Osteoblast (primary cell): ENCODE data around the gene SARDH. TPM values are rescaled to one million over a fixed set of nuclear protein-coding genes. Genes with fewer than 3 reads are reported as not detected.
A peak's percentile ranks its signal among the peaks of the same experiment; 100 is the strongest.

ENCODE experiments used
- DNase-seq: peaks from one replicate; pipeline ENCODE4 v3.0.0; 2011; ENCODE audit warnings: low spot score, mixed read lengths; ENCODE audit not compliant: insufficient read length; ENCODE audit errors: missing footprints
- H2AFZ ChIP-seq: 2 replicates; pipeline ENCODE4 v1.6.0; 2011; ENCODE audit warnings: mild to moderate bottlenecking, low read length
- H3K27ac ChIP-seq: 2 replicates; pipeline ENCODE4 v1.5.1; 2011; ENCODE audit warnings: mild to moderate bottlenecking, low read depth, low read length, moderate library complexity
- H3K27me3 ChIP-seq: 2 replicates; pipeline ENCODE4 v1.6.0; 2012; ENCODE audit warnings: mild to moderate bottlenecking, control low read depth, inconsistent platforms, low read length, moderate library complexity; ENCODE audit not compliant: insufficient read depth
- H3K36me3 ChIP-seq: 2 replicates; pipeline ENCODE4 v1.5.1; 2011; ENCODE audit warnings: mild to moderate bottlenecking, low read length, control low read depth, moderate library complexity; ENCODE audit not compliant: insufficient read depth
- H3K4me1 ChIP-seq: 2 replicates; pipeline ENCODE4 v1.5.1; 2011; ENCODE audit warnings: mild to moderate bottlenecking, low read length, control low read depth, moderate library complexity; ENCODE audit not compliant: insufficient read depth
- H3K4me2 ChIP-seq: 2 replicates; pipeline ENCODE4 v1.6.0; 2011; ENCODE audit warnings: mild to moderate bottlenecking, low read length; ENCODE audit not compliant: insufficient read depth
- H3K4me3 ChIP-seq: fragments of 200-600 bp; sonication (generic); 3 replicates; pipeline ENCODE4 v1.5.1; 2012; ENCODE audit warnings: mild to moderate bottlenecking, low read length, inconsistent platforms; ENCODE audit not compliant: insufficient read depth
- H3K79me2 ChIP-seq: 2 replicates; pipeline ENCODE4 v1.6.0; 2012; ENCODE audit warnings: mild to moderate bottlenecking, low read length, control low read depth, inconsistent platforms; ENCODE audit not compliant: insufficient read depth
- H3K9me3 ChIP-seq: 2 replicates; pipeline ENCODE4 v1.5.1; 2011; ENCODE audit warnings: low read depth, low read length, control low read depth
- H4K20me1 ChIP-seq: 2 replicates; pipeline ENCODE4 v1.6.0; 2012; ENCODE audit warnings: mild to moderate bottlenecking, low read length, control low read depth; ENCODE audit not compliant: insufficient read depth
- total RNA-seq: library from RNA; depleted of rRNA; stranded (reverse); fragments of >200 nt; gene quantifications from 2 replicates; pipeline ENCODE4 v1.2.3, GENCODE V29; 2012
- TF ChIP-seq, protein P1 (sequence below): IDR thresholded peaks from 2 replicates; pipeline ENCODE4 v1.5.1; 2011; ENCODE audit warnings: mild to moderate bottlenecking, low read depth, low read length, moderate library complexity; ENCODE audit errors: extremely low read depth

The SARDH gene
- total RNA-seq, 1 donor = 5.4 TPM

DNA sequence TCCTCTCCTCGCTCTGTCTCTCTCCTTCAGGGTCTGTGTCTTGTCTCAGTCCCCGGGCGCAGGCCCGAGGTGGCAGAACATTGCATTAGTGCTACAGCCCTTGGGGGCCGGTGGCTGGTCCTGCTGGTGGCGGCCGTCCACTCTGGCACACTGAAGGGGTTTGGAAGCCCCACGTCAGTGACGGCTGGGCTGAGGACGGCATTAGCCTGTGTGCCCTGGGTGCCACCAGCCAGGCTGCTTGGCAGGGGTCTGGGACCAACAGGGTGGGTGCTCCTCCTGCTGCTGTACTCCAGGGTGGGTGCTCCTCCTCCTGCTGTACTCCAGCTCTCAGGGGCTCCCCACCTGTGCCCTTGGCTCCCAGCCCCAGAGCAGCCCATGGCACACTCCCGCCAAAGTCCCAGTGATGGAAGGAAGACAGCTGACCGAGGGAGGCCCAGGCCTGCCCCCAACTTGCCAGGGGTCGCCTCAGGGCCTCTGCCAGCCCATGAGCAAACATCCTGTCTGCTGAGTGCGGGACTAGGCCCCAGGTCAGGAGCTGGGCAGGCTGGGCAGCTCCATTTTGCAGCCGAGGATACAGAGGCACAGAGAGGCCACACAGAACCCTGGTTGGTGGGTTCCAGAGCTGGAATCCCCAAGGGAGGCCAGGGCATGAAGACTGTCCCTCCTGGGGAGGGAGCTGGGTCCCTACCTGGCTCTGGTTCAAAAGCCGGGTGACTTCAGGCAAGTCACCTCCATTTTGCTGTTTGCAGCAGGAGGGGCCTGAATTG, 27.3 kb downstream of the SARDH start:
- Histone ChIP-seq H2AFZ (peak overlapping the region; percentile 76), H3K27ac (peak overlapping the region; percentile 80), H3K4me2 (peak overlapping the region; percentile 45), H3K4me3 (no peak overlapping the region), H4K20me1 (no peaks in the 10 kb centered on the region), H3K79me2 (no peaks in the 10 kb centered on the region), H3K9me3 (no peaks in the 10 kb centered on the region), H3K27me3 (no peaks in the 10 kb centered on the region), H3K4me1 (peaks cover 47% of the 10 kb centered on the region), H3K36me3 (no peaks in the 10 kb centered on the region)
- peak; percentile 60 for DNase-seq
- TF ChIP-seq, protein P1, sequence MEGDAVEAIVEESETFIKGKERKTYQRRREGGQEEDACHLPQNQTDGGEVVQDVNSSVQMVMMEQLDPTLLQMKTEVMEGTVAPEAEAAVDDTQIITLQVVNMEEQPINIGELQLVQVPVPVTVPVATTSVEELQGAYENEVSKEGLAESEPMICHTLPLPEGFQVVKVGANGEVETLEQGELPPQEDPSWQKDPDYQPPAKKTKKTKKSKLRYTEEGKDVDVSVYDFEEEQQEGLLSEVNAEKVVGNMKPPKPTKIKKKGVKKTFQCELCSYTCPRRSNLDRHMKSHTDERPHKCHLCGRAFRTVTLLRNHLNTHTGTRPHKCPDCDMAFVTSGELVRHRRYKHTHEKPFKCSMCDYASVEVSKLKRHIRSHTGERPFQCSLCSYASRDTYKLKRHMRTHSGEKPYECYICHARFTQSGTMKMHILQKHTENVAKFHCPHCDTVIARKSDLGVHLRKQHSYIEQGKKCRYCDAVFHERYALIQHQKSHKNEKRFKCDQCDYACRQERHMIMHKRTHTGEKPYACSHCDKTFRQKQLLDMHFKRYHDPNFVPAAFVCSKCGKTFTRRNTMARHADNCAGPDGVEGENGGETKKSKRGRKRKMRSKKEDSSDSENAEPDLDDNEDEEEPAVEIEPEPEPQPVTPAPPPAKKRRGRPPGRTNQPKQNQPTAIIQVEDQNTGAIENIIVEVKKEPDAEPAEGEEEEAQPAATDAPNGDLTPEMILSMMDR = no peak

DNA sequence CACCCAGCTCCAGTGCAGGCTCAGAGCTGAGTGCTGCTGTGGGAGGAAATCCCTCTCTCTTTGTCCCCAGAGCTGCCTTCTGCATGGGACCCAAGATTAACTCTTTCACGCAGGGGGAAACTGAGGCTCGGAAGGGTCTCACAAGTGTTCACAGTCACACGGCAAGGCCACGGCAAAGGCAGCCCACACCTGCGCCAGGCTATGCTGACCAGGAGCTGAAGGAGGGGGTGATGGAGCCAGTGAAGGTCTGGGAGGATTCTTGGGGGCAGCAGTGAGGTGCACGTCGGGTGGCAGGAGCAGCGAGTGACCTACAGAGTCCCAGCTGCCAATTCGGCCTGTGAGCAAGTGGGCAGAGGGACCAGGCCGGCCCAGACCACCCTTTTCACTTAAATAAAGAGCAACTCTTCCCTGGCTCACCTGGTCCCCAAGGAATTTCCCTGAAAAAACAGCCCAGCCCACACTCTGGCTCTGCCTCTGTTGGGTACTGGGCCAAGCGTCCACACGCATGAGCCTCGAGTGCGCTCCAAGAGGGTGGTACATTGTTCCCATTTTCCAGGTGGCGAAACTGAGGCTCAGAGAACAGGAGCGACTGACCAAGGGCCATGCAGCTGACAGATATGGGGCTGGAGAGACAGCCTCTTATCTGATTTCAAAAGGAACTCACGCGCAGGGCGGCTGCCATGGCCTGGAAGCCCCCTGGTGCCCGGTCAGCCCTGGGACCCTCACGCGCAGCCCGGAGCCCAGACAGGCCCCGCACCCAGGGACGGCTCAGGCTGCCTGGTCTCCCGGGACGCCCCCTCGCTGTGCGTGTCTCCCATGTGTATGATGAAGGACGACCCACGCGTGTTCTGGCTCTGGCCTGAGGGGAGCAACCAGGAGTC, 28.2 kb downstream of the SARDH start:
- no peak for DNase-seq
- H3K9me3 ChIP-seq = no peaks in the 10 kb centered on the region
- no peaks in the 10 kb centered on the region for H3K27me3 ChIP-seq
- H4K20me1 ChIP-seq = no peaks in the 10 kb centered on the region
- H3K4me3 ChIP-seq = no peak overlapping the region
- no peaks in the 10 kb centered on the region for H3K36me3 ChIP-seq
- no peak overlapping the region for H3K4me2 ChIP-seq
- TF ChIP-seq, protein P1 = no peak
- H3K4me1 ChIP-seq = peaks cover 38% of the 10 kb centered on the region
- no peak overlapping the region for H3K27ac ChIP-seq
- H3K79me2 ChIP-seq = no peaks in the 10 kb centered on the region
- H2AFZ ChIP-seq = no peak overlapping the region

DNA sequence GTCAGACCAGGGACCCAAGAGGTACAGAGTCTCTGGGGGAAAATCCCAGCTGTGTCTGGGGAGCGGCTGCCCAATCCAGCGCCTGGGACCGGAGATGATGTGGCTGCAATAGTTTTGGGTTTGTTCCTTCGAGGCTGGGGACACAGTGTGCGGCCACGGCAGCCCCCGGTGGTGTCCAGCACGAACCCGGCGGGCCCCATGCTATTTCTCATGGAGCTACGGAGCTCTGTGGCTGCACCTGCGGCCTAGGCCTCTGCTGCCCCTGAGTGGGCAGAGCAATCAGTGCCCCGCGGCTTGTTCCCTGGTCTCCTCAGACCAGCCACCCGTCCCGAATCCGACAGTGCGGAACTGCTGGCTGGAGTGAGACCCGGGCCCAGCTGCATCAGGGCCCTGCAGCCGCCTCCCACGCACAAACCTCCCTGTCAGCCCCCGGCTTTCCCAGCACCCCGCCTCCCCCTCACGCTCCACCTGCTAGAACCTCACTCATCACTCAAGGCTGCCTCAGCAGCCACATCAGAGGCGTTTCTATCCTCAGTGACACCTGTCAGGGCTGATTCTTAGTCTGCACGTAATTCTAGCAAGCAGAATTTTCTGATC, 29.0 kb downstream of the SARDH start:
- H3K79me2 ChIP-seq = no peaks in the 10 kb centered on the region
- peaks cover 33% of the 10 kb centered on the region for H3K4me1 ChIP-seq
- H4K20me1 ChIP-seq = no peaks in the 10 kb centered on the region
- no peak overlapping the region for H3K4me3 ChIP-seq
- peak; percentile 54 for DNase-seq
- no peak overlapping the region for H3K27ac ChIP-seq
- H3K36me3 ChIP-seq = no peaks in the 10 kb centered on the region
- H3K27me3 ChIP-seq = no peaks in the 10 kb centered on the region
- H3K4me2 ChIP-seq = no peak overlapping the region
- H2AFZ ChIP-seq = no peak overlapping the region
- H3K9me3 ChIP-seq = no peaks in the 10 kb centered on the region
- TF ChIP-seq, protein P1 = no peak
